Parathyroid adenoma (tissue), 2 donors: ENCODE measurements around the gene LITAF.
A peak's percentile ranks its signal among the peaks of the same experiment; 100 is the strongest.
"Not testable (repeated sequence)": the region's sequence is repeated elsewhere in the genome, so short reads cannot be mapped to it uniquely, and the experiment has no call there.

Source experiments
- H2AFZ ChIP-seq: fragments of 300-600 bp; sonication (generic); one replicate; pipeline ENCODE4 v1.7.0; 2017; ENCODE audit warnings: antibody characterized with exemption, mild to moderate bottlenecking
- H3K27ac ChIP-seq: fragments of 300-600 bp; sonication (generic); one replicate; pipeline ENCODE4 v1.7.0; 2017
- H3K27me3 ChIP-seq: fragments of 300-600 bp; sonication (generic); one replicate; pipeline ENCODE4 v1.7.0; 2017; ENCODE audit warnings: low read length; ENCODE audit not compliant: control insufficient read depth, insufficient read depth
- H3K36me3 ChIP-seq: fragments of 300-600 bp; sonication (generic); one replicate; pipeline ENCODE4 v1.7.0; 2017; ENCODE audit warnings: low read length; ENCODE audit not compliant: control insufficient read depth, insufficient read depth
- H3K4me1 ChIP-seq: fragments of 300-600 bp; sonication (generic); one replicate; pipeline ENCODE4 v1.7.0; 2017; ENCODE audit warnings: control low read depth
- H3K4me2 ChIP-seq: fragments of 300-600 bp; sonication (generic); one replicate; pipeline ENCODE4 v1.7.0; 2017; ENCODE audit warnings: low read length
- H3K4me3 ChIP-seq: fragments of 300-600 bp; sonication (generic); one replicate; pipeline ENCODE4 v1.7.0; 2017; ENCODE audit warnings: low read depth, low read length
- H3K79me2 ChIP-seq: fragments of 300-600 bp; sonication (generic); one replicate; pipeline ENCODE4 v1.7.0; 2017; ENCODE audit warnings: control low read depth
- H3K9ac ChIP-seq: fragments of 300-600 bp; sonication (generic); one replicate; pipeline ENCODE4 v1.7.0; 2017; ENCODE audit warnings: mild to moderate bottlenecking
- H3K9me3 ChIP-seq: fragments of 300-600 bp; sonication (generic); one replicate; pipeline ENCODE4 v1.7.0; 2017; ENCODE audit warnings: low read length; ENCODE audit not compliant: control insufficient read depth
- CTCF ChIP-seq: fragments of 300-600 bp; sonication (generic); IDR thresholded peaks from one replicate; pipeline ENCODE4 v1.7.0; 2017; ENCODE audit warnings: antibody characterized with exemption, mild to moderate bottlenecking
- donor health status: primary hyperparathyroidism.

LITAF gene

GRCh38 chr16:11609474-11610120 lies 22.9 kb upstream of the LITAF start:
- no peak overlapping the region for H3K9ac ChIP-seq
- peak overlapping the region; percentile 47 for H3K27ac ChIP-seq
- no peak overlapping the region for H3K4me3 ChIP-seq
- no peaks in the 10 kb centered on the region for H3K9me3 ChIP-seq
- H3K36me3 ChIP-seq: no peaks in the 10 kb centered on the region
- TF ChIP-seq CTCF: no peak
- no peak overlapping the region for H3K4me2 ChIP-seq
- no peaks in the 10 kb centered on the region for H3K79me2 ChIP-seq
- peaks cover 5% of the 10 kb centered on the region for H3K4me1 ChIP-seq
- H2AFZ ChIP-seq: peak overlapping the region; percentile 27
- H3K27me3 ChIP-seq: no peaks in the 10 kb centered on the region

- Histone ChIP-seq H3K4me1 (peaks cover 5% of the 10 kb centered on the region), H3K27me3 (no peaks in the 10 kb centered on the region), H2AFZ (no peak overlapping the region), H3K9me3 (no peaks in the 10 kb centered on the region), H3K4me2 (no peak overlapping the region), H3K4me3 (no peak overlapping the region), H3K79me2 (no peaks in the 10 kb centered on the region), H3K9ac (no peak overlapping the region), H3K36me3 (no peaks in the 10 kb centered on the region), H3K27ac (no peak overlapping the region)
- TF ChIP-seq CTCF: no peak
Measured at GRCh38 chr16:11605891-11606290, 19.2 kb upstream of the LITAF start.

GRCh38 chr16:11605564-11605886 lies 18.8 kb upstream of the LITAF start:
- Histone ChIP-seq H3K9ac (no peak overlapping the region), H3K9me3 (no peaks in the 10 kb centered on the region), H3K4me2 (no peak overlapping the region), H3K4me1 (peaks cover 5% of the 10 kb centered on the region), H2AFZ (no peak overlapping the region), H3K36me3 (no peaks in the 10 kb centered on the region), H3K27ac (no peak overlapping the region), H3K79me2 (no peaks in the 10 kb centered on the region), H3K4me3 (no peak overlapping the region), H3K27me3 (no peaks in the 10 kb centered on the region)
- TF ChIP-seq CTCF: no peak

- no peaks in the 10 kb centered on the region for H3K36me3 ChIP-seq
- no peaks in the 10 kb centered on the region for H3K9me3 ChIP-seq
- no peak overlapping the region for H2AFZ ChIP-seq
- no peak overlapping the region for H3K4me3 ChIP-seq
- H3K27me3 ChIP-seq: no peaks in the 10 kb centered on the region
- H3K4me1 ChIP-seq: peaks cover 5% of the 10 kb centered on the region
- no peak overlapping the region for H3K9ac ChIP-seq
- no peak for TF ChIP-seq CTCF
- H3K27ac ChIP-seq: no peak overlapping the region
- H3K4me2 ChIP-seq: no peak overlapping the region
- no peaks in the 10 kb centered on the region for H3K79me2 ChIP-seq
Measured at GRCh38 chr16:11604783-11605563, 18.3 kb upstream of the LITAF start.

DNA sequence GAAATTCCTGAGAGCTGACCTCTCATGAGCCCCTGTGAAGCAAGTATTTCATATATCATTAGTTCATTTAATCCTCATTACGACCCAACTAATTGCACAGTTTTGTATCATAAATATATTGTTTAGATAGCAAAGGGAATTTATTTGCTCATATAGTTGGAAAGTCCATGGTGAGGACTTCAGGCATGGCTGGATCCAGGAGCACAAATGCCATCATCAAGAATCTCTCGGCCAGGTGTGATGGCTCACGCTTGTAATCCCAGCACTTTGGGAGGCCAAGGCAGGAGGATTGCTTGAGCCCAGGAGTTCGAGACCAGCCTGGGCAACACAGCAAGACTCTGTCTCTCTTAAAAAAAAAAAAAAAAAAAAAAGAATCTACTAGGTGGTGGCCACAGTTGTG lies 17.6 kb upstream of the LITAF start:
- H2AFZ ChIP-seq, H3K9ac ChIP-seq, H3K4me1 ChIP-seq, H3K4me2 ChIP-seq, H3K36me3 ChIP-seq, H3K27ac ChIP-seq, H3K27me3 ChIP-seq, H3K4me3 ChIP-seq, H3K9me3 ChIP-seq, H3K79me2 ChIP-seq: not testable (repeated sequence)
